Activated CD4-positive, alpha-beta T cell treated with anti-CD3 and anti-CD28 coated beads, Interleukin-2, Interleukin-4, amounts not matched to agents 100 ng/mL and 50 ng/mL, durations not matched to agents 16 hours and 8 hours (primary cell): Measurements from ENCODE around the gene KLHL14.
A peak's percentile ranks its signal among the peaks of the same experiment; 100 is the strongest.
"Not testable (repeated sequence)": the region's sequence is repeated elsewhere in the genome, so short reads cannot be mapped to it uniquely, and the experiment has no call there.

Experiments used
- DNase-seq: peaks from one replicate; pipeline ENCODE4 v3.0.0-alpha.2; 2020; ENCODE audit warnings: low spot score

Gene KLHL14

DNA sequence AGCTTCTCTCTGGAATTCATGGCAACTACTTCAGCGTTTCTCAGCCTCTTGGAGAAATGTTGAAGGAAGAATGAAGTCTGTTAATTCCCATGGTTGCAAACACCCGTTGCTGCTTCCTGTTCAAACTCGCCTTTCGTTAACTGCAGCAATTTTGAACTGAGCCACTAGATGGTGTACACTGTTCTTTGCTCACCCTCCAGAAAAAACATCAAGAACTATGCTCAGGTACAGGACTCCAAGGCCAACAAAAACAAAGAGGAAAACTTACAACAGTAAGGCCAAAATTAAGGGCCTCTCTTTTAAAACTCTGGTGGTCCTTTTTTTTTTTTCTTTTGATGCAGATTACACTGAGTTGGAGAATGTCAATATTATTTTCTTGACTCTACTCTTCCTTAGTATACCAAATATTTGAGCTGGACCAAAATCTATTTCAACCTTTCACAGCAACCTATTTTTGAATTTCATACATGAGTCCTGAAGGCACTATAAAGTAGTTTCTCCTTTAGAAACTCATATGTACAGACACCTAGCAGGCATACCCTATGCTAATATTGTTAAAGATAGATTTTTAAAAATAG lies 58.2 kb downstream of the KLHL14 start:
- peak; percentile 47 for DNase-seq

DNA sequence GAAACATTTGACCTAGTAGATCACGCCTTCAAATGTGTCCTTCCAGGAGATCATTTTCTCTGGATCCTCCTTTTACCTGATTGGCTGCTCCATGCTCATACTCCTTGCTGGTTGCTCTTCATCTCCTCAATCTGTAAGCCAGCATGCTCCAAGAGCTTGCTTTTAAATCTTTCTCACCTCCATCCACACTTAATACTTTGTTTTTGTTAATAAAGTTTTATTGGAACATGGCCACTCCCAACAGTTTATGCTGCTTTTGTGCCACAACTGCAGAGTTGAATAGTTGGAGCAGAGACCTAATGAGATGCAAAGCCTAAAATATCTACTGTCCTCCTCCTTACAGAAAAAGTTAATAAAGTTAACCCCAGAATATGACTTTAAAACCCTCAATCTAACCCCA lies 60.0 kb downstream of the KLHL14 start:
- no peak for DNase-seq

DNA sequence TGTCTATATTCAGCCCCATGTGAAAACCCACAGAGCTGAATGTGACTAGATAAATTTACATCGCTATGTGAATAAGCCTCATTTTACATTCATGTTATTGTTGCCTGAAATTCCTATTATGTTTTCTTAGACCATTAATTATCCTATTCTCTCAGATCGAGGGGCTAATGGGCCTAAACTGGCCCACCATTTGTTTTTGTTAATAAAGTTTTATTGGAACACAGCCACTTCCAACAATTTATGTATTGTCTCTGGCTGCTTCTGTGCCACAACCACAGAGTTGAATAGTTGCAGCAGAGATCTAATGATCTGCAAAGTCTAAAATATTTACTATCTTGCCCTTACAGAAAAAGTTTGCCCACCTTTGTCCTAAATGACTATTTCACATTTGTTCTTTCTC lies 61.0 kb downstream of the KLHL14 start:
- no peak for DNase-seq

DNA sequence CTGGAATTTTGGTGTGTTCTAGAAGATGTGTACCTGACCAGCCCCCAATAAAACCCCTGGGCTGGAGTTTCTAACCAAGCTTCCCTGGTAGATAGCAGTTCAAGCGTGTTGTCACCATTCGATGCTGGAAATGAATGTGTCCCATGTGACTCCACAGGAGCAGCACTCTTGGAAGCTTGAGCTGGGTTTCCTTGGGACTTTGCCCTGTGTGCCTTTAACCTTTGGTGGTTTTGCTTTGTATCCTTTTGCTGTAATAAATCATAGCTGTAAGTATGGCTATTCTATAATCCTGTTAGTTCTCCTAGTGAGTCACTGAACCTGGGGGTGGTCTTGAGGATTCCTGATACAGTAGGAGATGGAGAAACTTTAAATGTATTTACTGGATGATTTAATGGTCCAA lies 65.2 kb downstream of the KLHL14 start:
- no peak for DNase-seq

DNA sequence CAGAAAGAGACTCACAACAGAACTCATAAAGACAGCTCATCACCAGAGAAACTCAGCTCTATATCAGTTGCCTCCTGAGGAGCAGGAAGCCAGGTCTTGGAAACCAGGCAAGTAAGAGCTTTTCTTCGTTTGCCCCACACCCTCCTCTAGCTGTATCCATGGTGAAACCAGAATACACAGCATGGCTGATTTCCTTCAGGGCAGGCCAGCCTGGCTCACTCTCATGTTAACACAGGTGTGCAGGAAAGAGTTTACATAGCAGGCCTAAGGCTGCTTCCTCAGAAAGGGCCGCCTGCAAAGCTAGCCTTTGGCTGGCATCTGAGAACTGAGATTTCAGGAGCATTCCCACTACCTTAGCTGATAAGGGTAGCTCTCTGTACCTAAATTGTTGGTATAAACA lies 65.7 kb downstream of the KLHL14 start:
- no peak for DNase-seq

DNA sequence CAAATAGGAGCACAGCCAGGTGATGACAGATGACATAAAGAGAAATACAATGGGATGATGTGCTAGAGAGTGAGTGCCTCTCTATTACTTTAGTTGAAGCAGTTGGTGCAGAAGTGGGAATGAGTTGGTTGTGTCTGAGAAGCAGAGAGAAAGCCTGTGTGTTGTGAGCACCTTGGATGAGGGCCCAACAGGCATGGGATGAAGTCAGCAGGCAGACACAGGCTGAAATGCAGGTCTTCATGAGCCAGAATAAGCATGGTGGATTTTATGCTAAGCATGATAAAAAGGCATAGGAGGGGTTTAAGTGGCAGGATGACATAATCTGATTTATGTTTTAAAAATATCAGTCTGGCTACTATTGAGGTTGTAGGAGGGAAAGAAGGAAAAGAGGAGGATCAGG lies 71.5 kb downstream of the KLHL14 start:
- DNase-seq = no peak

DNA sequence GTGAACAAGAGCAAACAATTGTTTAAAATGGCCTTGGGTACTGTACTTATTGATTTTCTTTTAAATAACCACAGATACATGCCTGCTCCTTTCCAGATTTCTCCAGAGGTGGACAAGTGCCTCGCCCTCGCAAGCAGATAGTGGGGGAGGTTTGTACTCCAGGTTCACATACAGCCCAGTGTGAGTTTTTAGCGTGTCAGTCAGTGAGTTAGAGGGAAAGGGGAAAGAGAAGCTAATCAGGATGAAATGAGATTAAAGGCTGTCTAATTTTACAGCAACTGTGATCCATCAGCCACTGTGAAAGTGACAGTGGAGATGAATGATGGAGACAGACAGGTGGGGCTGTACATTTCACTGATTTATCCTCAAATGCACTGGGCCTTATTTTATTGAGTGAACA lies 74.7 kb downstream of the KLHL14 start:
- no peak for DNase-seq

DNA sequence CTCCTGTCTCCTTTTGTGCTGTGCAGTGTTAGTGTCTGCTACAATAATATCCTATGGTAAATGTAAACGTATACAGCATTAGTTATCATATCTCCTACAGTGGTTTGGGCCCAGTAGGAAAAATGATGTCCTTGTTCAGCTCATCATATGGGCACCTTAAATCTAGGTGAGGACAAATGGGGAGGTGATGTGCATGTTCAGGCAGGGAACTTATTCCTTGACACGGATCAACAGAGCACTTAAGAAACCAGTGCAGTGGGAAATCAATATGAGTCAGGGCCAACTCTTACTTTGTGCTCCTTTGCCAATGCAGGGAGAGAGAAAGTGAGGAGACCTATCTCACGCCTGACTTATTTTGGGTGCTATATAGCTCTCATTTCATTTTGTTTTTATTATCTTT lies 76.4 kb downstream of the KLHL14 start:
- DNase-seq = no peak

DNA sequence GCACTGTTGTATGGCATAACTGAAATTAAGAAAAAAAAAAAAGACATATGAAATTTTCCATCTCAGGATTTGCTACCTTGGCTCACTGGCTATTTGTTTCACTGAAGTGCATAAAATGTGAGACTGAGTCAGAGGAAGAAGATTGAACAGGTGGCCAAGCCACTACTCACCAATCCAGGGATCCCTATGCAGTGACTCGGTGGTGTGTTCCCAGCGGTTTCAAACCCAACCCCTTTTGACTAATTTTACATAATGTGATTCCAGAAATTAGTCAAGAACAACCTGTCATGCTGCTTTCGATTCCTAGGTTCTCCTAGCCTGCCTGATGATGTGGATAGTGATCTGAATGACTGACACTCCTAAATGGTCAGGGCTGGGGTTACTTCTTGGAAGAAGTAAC lies 77.3 kb downstream of the KLHL14 start:
- DNase-seq = no peak

DNA sequence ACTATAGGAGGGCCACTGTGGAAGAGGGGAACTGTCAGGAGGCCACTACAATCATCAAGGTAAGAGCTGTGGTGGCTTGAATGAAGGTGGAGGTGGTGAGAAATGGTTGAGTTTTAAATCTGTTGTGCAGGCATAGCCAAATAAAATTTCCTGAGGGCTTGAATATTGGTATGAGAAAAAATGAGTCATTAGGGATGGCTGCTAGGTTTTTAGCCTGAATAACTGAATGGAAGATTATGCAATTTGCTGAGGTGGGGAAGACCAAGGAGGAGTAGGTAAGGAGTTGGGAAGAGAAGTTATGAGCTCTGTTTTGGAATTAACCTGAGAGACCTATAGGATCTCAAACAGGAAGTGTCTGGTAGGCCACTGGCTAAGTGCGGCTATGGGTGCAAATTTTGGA lies 84.0 kb downstream of the KLHL14 start:
- no peak for DNase-seq

DNA sequence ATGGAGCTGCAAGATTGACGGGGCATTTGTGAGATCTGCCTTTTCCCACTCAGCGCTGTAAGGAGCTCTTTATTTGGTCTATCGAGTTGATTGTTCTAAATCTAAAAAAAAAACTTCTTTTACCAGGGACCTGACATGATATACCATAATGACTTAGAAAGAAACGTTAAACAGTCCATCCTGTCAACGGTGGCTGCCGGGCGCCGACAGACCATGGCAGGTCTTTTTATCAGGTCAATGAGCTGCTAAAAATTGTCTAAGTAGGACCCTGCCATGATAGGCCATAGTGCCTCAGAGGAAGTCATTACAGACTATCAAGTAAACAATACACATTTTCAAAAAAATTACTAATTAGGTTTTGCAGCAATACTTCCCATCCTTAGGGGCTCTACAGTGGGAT lies 87.9 kb downstream of the KLHL14 start:
- no peak for DNase-seq

DNA sequence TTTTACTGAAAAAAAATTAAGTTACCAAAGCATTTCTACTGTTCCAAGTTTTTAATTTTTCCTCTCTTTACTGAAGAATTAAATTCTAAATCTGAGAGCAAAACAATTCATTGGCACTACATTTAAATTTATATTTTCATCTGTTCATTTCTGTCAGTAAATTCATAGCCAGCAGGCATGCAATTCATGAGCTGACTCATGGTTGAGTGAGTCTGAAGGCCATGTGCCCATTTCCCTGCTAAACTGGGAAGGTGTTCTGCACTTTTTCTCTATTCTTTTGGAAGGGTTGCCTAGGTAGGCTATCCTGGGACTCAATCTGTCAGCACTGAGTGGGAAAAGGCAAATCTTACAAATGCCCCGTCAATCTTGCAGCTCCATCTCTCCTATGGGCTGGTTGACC lies 88.7 kb downstream of the KLHL14 start:
- DNase-seq = no peak

DNA sequence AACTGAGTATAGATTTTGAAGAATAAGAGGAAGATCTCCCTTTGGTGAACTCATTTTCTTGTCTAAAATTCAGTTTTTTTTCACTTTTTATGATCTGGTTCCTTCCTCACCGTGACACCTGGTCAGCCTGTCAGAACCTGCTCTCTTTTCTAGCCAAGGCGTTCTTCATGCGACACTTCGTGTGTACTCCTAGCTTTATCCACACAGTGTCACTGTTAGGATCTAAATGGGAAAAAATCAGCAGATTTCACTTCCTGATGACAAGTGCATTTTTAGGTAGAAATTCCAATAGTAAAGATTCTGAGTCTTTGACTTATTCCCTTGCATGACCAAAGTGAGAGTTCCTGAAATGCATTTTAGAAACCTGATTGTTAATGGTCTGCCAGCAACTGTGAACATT lies 89.8 kb downstream of the KLHL14 start:
- DNase-seq = no peak

DNA sequence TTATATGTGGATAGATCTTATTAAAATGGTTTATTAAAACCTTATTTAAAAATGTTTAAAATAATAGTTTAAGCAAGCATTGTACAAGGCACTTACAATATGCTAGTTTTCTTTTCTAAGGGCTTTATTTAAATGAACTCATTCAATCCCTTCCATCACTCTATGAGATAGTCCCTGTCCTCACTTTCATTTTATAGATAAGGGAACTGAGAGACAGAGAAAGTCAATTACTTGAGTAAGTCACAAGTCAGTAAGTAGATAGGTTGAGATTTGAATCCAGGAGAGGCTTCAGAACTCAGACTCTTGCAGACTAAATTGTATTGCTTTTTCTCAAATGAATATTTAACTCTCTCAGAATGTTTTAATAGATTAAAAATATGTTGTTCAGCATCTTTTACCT lies 95.2 kb downstream of the KLHL14 start:
- no peak for DNase-seq

DNA sequence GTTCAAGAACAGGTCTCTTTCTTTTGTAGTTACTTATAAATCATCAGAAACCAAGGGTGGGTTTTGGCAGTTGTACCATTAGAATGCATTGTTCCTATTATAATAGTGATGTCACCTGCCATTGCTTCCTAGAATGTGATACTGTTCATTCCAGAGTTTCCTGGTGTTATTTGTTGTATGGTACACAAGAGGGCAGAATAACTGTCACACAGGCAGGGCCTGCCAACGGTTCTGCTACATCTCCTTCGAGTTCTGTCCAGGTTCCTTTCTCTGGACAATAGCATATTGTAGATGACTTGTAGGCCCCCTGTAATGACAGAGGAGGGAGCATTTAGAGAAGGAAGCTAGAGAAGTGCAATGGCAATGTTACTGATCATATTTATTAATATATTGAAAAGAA lies 98.3 kb downstream of the KLHL14 start:
- no peak for DNase-seq

DNA sequence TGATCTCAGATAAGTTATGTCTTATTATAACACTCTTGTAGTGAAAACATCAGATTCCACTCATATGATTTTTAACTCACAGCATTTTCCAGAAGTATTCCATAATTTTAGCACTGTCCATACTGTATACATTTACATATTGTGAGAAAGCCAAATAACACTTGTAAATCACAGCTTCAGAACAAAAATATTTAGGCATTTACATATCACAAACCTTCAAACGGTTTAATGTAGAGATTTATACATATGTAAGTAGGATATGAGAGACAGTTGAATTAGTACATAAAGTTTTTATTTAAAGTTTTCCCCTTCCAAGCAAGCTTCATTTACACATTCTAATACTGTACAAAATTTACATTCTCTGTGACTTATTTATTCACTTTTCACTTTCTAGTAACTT lies 100.4 kb downstream of the KLHL14 start:
- no peak for DNase-seq

DNA sequence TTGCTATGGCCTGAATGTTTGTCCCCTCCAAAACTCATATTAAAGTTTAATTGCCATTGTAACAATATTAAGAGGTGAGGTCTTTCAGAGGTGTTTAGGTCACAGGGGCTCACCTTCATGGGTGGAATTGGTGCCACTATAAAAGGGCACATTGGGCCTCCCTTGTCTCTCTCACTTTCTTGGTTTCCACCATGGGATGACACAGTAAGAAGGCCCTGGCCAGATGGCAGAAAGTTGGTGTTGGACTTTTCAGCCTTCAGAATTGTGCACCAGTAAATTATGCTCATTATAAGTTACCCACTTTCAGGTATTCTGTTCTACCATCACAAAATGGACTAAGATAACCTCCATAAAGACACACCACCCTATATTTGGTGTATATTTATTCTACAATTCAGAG lies 102.1 kb downstream of the KLHL14 start:
- DNase-seq = no peak

DNA sequence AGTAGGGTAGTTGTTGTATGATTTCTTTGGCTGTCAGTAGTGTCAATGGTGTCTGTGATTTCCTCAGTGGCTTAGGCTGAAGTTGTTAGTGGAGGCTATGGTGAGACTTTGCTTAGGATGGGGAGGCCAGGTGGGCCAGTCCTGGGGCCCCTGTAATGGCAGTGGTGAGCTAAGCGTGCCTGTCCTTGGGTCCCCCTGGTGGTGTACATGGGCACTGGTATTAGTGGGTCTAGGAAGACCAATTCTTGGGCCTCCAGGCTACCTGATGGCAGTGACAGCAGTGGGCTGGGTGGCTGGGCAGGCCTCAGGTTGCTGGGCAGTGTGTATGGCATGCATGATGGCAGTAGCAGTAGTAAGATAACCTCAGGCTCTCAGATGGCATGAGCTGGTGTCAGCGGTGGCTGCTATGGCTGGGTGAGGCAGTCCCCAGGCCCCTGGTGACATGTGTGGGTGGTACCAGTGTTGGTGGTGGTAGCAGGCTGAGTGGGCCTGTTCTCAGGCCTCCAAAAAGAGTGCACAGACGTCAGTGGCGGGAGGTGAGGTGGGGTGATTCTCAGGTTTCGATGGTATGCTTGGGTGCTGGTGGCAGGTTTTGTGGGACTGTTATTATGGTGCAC lies 103.2 kb downstream of the KLHL14 start:
- DNase-seq = no peak

DNA sequence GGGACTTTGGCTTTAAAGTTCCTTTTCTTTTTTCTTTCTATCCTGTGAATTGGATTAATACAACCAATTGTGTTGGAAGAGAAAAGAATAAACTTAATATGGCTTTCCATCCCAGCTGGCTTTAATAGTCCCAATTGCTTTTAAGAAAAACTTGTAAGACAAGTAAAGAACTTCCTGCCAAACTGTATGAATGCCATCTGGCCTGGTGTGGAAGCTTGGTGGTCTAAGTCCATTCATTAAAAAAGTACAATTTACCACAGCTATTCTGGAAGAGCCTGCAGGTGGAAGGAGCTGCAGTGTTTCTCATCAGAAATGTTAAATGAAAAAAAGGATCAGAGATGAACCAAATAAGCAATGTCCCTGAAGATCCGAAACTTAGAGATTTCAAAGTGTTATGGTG lies 103.9 kb downstream of the KLHL14 start:
- DNase-seq = no peak

DNA sequence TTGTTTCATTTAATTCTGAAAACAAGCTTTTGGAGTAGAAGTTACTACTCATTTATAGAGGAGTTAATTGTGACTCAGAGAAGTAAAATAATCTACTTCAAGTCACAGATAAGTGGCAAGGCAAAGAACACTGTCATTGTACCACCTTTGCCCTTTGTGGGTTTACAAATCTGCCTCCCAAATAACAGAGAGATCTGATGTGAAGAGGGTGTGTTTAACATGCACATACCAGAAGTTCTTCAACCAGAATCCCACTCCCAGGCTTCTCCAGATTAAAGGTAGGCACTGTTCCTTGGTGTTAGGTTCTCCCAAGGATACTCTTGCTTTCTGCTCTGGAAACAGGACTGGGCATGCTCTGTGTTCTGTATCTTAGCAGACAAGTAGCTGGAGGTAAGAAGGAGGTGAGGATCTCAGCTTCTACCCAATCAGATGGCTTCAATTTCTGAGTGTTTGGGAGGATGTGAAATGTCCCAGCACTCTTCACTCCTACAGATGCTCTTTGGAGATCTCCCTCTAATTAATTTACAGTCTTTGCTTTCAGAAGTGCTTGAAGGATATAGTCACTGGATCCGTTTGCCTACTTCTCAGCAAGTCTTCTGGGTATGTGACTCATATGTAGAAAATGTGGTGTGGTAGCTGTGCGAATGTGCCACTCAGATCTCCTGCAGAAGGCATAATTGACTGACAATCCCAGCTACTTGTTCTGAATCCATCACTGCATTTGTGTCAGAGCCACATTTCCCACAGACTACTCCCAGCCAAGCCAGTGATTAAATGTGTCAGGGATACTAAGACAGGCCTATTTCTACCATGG lies 111.1 kb downstream of the KLHL14 start:
- DNase-seq = peak; percentile 32

DNA sequence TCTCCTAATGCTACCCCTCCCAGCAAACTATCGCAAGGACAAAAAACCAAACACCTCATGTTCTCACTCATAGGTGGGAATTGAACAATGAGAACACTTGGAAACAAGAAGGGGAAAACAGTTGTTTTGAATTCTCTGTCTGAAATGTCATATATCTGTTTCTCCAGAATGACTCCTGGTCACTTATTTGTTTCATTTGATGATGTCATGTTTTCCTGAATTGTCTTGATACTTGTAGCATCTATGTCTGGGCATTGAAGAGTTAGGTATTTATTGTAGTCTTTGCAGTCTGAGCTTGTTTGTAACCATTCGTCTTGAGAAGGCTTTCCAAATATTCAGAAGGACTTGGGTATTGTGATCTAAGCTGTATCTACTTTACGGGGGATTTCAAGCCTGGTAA lies 118.3 kb downstream of the KLHL14 start:
- not testable (repeated sequence) for DNase-seq

DNA sequence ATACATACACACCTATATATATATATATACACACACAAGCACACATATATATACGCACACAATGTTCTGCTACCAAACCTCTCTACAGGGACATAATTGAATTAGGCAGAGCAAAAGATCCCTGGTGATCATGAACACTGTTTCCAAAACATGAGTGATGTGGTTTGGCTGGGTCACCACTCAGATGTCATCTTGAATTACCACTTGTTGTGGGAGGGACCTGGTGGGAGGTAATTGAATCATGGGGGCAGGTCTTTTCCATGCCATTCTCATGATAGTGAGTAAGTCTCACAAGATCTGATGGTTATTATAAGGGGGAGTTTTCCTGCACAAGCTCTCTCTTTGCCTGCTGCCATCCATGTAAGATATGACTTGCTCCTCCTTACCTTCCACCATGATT lies 135.2 kb downstream of the KLHL14 start:
- DNase-seq = not testable (repeated sequence)

DNA sequence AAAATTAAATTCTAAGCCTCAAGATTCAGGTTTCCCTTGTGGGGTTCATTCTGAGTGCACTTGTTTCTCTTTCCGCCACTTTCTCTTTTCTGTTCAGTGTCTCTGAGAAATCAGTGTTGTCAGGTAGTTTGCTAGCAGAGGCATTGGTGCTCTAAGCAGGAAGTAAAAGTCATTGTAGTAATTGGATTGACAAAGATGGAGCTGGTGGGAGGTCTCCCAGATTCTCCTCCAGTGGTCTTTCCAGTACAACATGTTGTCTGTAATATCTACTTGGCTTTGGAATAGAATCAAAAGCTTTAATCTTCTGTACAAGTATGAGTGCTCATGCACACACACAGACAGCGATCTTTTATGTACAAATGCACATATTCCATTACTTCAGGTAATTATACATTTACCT lies 135.6 kb downstream of the KLHL14 start:
- no peak for DNase-seq
